HepG2 (cell line): ENCODE data around the gene KTN1. TPM values are rescaled to one million over a fixed set of nuclear protein-coding genes. Genes with fewer than 3 reads are reported as not detected.

ENCODE experiments used
- ATAC-seq: fragments of 200-7000 bp; cut with Tn5 transposase; 3 replicates; pipeline ENCODE4 v1.9.1; 2020; ENCODE audit warnings: mild to moderate bottlenecking, moderate library complexity
- BruUV-seq: library from RNA; stranded (reverse); fragments of 400-500 nt; replicated peaks from 2 replicates; lab custom pipeline; 2021; lab: Mats Ljungman, UMichigan
- CTCF ChIA-PET: fragments of 300-600 bp; formaldehyde crosslinking; extraction: SDS; loops from one replicate; lab custom pipeline; 2021; ENCODE audit warnings: low total read pairs, inconsistent platforms, low intra/inter-chr PET ratio; lab: Yijun Ruan, JAX
- POLR2A ChIA-PET: fragments of 350-600 bp; sonication (Branson Sonifier 250); formaldehyde crosslinking; loops from one replicate; lab custom pipeline; 2020; ENCODE audit warnings: antibody characterized with exemption, inconsistent platforms; lab: Yijun Ruan, JAX
- DNase-seq: peaks from one replicate; pipeline ENCODE4 v3.0.0-alpha.2; 2015; ENCODE audit warnings: low spot score
- FAIRE-seq: peaks from 3 replicates; lab custom pipeline; 2011; peaks lifted over from hg19 to GRCh38; lab: Jason Lieb, UNC
- H2AFZ ChIP-seq: one replicate; pipeline ENCODE4 v1.6.1; 2011; ENCODE audit warnings: low read length, inconsistent platforms
- H3K27ac ChIP-seq: fragments of 300-600 bp; 3 replicates; pipeline ENCODE4 v1.8.0; 2011; ENCODE audit warnings: mixed run types, mild to moderate bottlenecking, mixed read lengths, low read length, inconsistent platforms; ENCODE audit not compliant: insufficient read depth; ENCODE audit errors: extremely low read length
- H3K27me3 ChIP-seq, 2 experiments: fragments of 200-600 bp in 1 of 2; 2 replicates in 1 of 2; 3 replicates in 1 of 2; pipeline versions ENCODE4 v1.6.0 to v1.8.0; 2011; ENCODE audit warnings: low read length in 2 of 2, mild to moderate bottlenecking in 2 of 2, moderate library complexity in 2 of 2, inconsistent platforms in 1 of 2; ENCODE audit not compliant: insufficient read depth in 2 of 2, control insufficient read depth in 1 of 2
- H3K36me3 ChIP-seq, 2 experiments: fragments of 200-600 bp in 1 of 2; replicated peaks in 1 of 2; 2 replicates in 1 of 2; 3 replicates in 1 of 2; pipeline versions ENCODE4 v1.5.1 to v1.8.0; 2011; ENCODE audit warnings: low read length in 2 of 2, inconsistent platforms in 1 of 2; ENCODE audit not compliant: insufficient read depth in 2 of 2, control insufficient read depth in 1 of 2
- H3K4me1 ChIP-seq: 2 replicates; pipeline ENCODE4 v1.5.1; 2012; ENCODE audit warnings: low read length, inconsistent platforms; ENCODE audit not compliant: insufficient read depth
- H3K4me2 ChIP-seq: 2 replicates; pipeline ENCODE4 v1.6.0; 2011; ENCODE audit warnings: low read depth, low read length, inconsistent platforms
- H3K4me3 ChIP-seq, 3 experiments: fragments of 200-600 bp in 1 of 3; sonication (generic), shearing (Covaris generic) in 1 of 3; replicated peaks in 1 of 3; 2 replicates each; pipeline ENCODE4 v1.5.1; 2011 to 2016; ENCODE audit warnings: low read length in 3 of 3, inconsistent platforms in 2 of 3, low read depth in 2 of 3, mild to moderate bottlenecking in 2 of 3, control low read depth in 1 of 3, mixed read lengths in 1 of 3; ENCODE audit not compliant: insufficient read depth in 1 of 3
- H3K79me2 ChIP-seq: one replicate; pipeline ENCODE4 v1.6.1; 2011; ENCODE audit warnings: low read length, inconsistent platforms; ENCODE audit not compliant: insufficient read depth
- H3K9ac ChIP-seq: 2 replicates; pipeline ENCODE4 v1.6.0; 2011; ENCODE audit warnings: mild to moderate bottlenecking, low read depth, low read length, inconsistent platforms; ENCODE audit not compliant: insufficient read depth
- H3K9me3 ChIP-seq: 2 replicates; pipeline ENCODE4 v1.5.1; 2012; ENCODE audit warnings: mild to moderate bottlenecking, low read length
- H4K20me1 ChIP-seq: 2 replicates; pipeline ENCODE4 v1.6.0; 2011; ENCODE audit warnings: inconsistent platforms, mild to moderate bottlenecking, low read length, moderate library complexity; ENCODE audit not compliant: insufficient read depth
- EEA1 ChIP-seq: sonication (generic); formaldehyde crosslinking; IDR thresholded peaks from 2 replicates; pipeline ENCODE4 v1.5.1; 2020; ENCODE audit warnings: mild to moderate bottlenecking, missing genetic modification reagents, borderline replicate concordance
- GATAD1 ChIP-seq: IDR thresholded peaks from 2 replicates; pipeline ENCODE4 v1.6.1; 2016; ENCODE audit warnings: missing genetic modification reagents, missing compliant biosample characterization
- NFKB2 ChIP-seq: sonication (generic); formaldehyde crosslinking; IDR thresholded peaks from 2 replicates; pipeline ENCODE4 v1.4.0; 2020; ENCODE audit warnings: missing genetic modification reagents, borderline replicate concordance
- NR1H2 ChIP-seq: sonication (generic); formaldehyde crosslinking; IDR thresholded peaks from 2 replicates; pipeline ENCODE4 v1.8.1; 2022; ENCODE audit warnings: low read depth, missing genetic modification reagents, borderline replicate concordance
- ZNF30 ChIP-seq: sonication (generic); formaldehyde crosslinking; IDR thresholded peaks from 2 replicates; pipeline ENCODE4 v1.5.0; 2020; ENCODE audit warnings: mild to moderate bottlenecking, missing genetic modification reagents
- ZNF891 ChIP-seq: sonication (generic); formaldehyde crosslinking; IDR thresholded peaks from 2 replicates; pipeline ENCODE4 v1.5.0; 2020; ENCODE audit warnings: mild to moderate bottlenecking, missing genetic modification reagents
- WGBS: methylation state at CpG from one replicate; pipeline ENCODE4 v1.1.6; 2017; ENCODE audit warnings: low lambda C conversion rate; 5-methylcytosine and 5-hydroxymethylcytosine counted together
- in situ Hi-C: cut with HindIII; loops from 2 replicates; pipeline ENCODE4 v1.10.0; 2017; ENCODE audit warnings: low pct_unique_long_range_greater_than_20kb; ENCODE audit not compliant: extremely low pct_ligation_motif_present
- intact Hi-C: fragments of 100-400 bp; cut with micrococcal nuclease; formaldehyde crosslinking; loops from one replicate; pipeline ENCODE4 v1.10.0; 2022; ENCODE audit not compliant: unreplicated experiment
- polyA plus RNA-seq, 8 experiments: library from polyadenylated mRNA; depleted of rRNA in 3 of 8; stranded (reverse) in 7 of 8; unstranded in 1 of 8; fragments of >200 nt; fragmentation: Illumina TruSeq in 4 of 8; extraction: Trizol in 4 of 8; gene quantifications; 2 replicates each; pipeline versions ENCODE4 v1.2.1 to v1.2.3, GENCODE V29; 2011 to 2016; ENCODE audit warnings: low read depth in 4 of 8, missing spikeins in 1 of 8, mixed read lengths in 1 of 8; ENCODE audit not compliant: insufficient read depth in 1 of 8
- total RNA-seq, 5 experiments: library from RNA; depleted of rRNA; stranded (reverse); fragments of >200 nt; fragmentation: Illumina TruSeq; extraction: Trizol; gene quantifications; 2 replicates each; pipeline ENCODE4 v1.2.3, GENCODE V29; 2016; ENCODE audit warnings: low read depth in 1 of 5
- TF ChIP-seq, protein P1 (sequence below): sonication (generic); formaldehyde crosslinking; IDR thresholded peaks from 2 replicates; pipeline ENCODE4 v1.5.1; 2020; ENCODE audit warnings: mild to moderate bottlenecking, missing genetic modification reagents, moderate library complexity
- TF ChIP-seq, protein P2 (sequence below): sonication (generic); formaldehyde crosslinking; IDR thresholded peaks from 2 replicates; pipeline ENCODE4 v1.8.1; 2023; ENCODE audit warnings: mild to moderate bottlenecking, moderate library complexity, missing genetic modification reagents
- TF ChIP-seq, protein P3 (sequence below): fragments of 450-650 bp; IDR thresholded peaks from 2 replicates; pipeline ENCODE4 v1.6.1; 2017; ENCODE audit warnings: mild to moderate bottlenecking

KTN1 gene
- total and polyA plus RNA-seq, 2 of the 13 experiments (the other 11 are each of a cell fraction or from before 2014, with no cell fraction given) = 60.6 to 169 TPM

DNA sequence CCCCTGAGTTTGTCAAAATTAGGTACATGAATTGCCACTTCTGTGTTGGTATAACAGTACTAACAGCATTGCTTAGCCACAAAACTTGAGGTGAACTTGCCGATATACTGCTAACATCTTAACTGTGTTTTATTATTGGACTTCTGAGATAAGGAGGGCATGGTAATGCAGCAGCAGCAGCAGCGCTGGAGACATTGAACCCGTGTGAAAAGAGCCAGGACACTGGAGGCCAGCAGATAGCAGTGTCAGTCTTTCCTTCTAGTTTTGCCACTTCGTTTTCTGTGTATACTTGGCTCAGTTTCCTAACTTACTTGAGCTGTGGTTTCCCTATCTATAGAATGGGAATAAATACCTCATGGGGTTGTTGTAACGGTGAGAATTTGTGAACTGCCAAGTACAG, 82.7 kb downstream of the KTN1 start:
- no peak overlapping the region for H3K4me3 ChIP-seq
- H3K27me3 ChIP-seq = no peaks in the 10 kb centered on the region
- ChIA-PET CTCF (no interaction called here), POLR2A (no interaction called here)
- no peaks in the 10 kb centered on the region for H3K4me1 ChIP-seq
- peaks cover 4 to 27% of the 10 kb centered on the region in 2 experiments; a peak in 4 of 5 replicates for H3K36me3 ChIP-seq
- WGBS = 95% methylated on average over 5 of the region's 5 CpGs
- H3K79me2 ChIP-seq = no peaks in the 10 kb centered on the region
- in situ Hi-C loops = loop anchor here (25.0 kb wide), 1 partner anchor 225 kb away; the partner anchor contains the start of gene TBPL2
- DNase-seq (no peak), FAIRE-seq (no peak)
- no peak overlapping the region for H3K9ac ChIP-seq
- intact Hi-C loops = no loop called here
- no peak overlapping the region for H3K4me2 ChIP-seq
- no peak overlapping the region for H2AFZ ChIP-seq
- no peak overlapping the region for H3K27ac ChIP-seq
- no peaks in the 10 kb centered on the region for H3K9me3 ChIP-seq
- no TSS peak for BruUV-seq
- H4K20me1 ChIP-seq = no peaks in the 10 kb centered on the region
- TF ChIP-seq GATAD1 (CRISPR knock-in tag) (no peak), ZNF30 (CRISPR knock-in tag) (no peak), NFKB2 (CRISPR knock-in tag) (no peak), EEA1 (CRISPR knock-in tag) (no peak), ZNF891 (CRISPR knock-in tag) (no peak), NR1H2 (CRISPR knock-in tag) (no peak)
- TF ChIP-seq, all 625 proteins: peak for 0
- ATAC-seq = no peak

DNA sequence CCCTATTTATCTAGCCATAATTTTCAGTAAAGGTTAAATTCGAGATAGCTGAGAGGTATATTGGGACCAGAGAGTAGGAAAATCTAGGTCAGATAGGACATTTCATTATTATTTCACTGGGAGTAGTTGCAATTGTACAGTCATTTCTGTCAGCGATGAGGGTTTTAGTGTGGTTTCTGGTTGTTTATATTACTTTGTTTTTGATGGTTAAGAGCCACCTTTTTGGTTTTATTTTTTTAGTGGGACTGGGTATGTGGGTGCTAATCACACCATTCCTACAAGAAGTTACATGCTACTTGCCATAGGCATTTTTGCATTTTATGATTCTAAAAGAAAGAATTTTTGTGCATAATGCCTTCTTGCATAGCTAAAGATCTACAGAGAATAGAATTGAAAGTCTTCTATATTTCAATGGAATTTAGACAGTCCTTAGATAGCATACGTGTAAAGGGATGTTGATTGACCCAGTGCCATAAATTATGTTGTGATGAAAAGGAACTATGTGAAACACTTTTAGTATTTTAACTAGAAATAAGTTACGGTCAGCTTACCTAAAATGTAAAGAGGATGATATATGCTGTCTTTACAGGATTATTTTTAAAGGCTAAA, 85.2 kb downstream of the KTN1 start:
- H2AFZ ChIP-seq = no peak overlapping the region
- 95% methylated on average over 4 of the region's 4 CpGs for WGBS
- no peaks in the 10 kb centered on the region for H3K79me2 ChIP-seq
- intact Hi-C loops = no loop called here
- H4K20me1 ChIP-seq = no peaks in the 10 kb centered on the region
- peaks cover 2 to 25% of the 10 kb centered on the region in 2 experiments; a peak in 3 of 5 replicates for H3K36me3 ChIP-seq
- H3K4me1 ChIP-seq = no peaks in the 10 kb centered on the region
- FAIRE-seq (no peak), ATAC-seq (no peak), DNase-seq (no peak)
- H3K9ac ChIP-seq = no peak overlapping the region
- no peak overlapping the region for H3K4me2 ChIP-seq
- no peak overlapping the region for H3K27ac ChIP-seq
- H3K27me3 ChIP-seq = no peaks in the 10 kb centered on the region
- no peak overlapping the region for H3K4me3 ChIP-seq
- in situ Hi-C loops = loop anchor here (25.0 kb wide), 1 partner anchor 228 kb away; the partner anchor contains the start of gene TBPL2
- no TSS peak for BruUV-seq
- ChIA-PET POLR2A (no interaction called here), CTCF (no interaction called here)
- no peaks in the 10 kb centered on the region for H3K9me3 ChIP-seq
- TF ChIP-seq, protein P1, sequence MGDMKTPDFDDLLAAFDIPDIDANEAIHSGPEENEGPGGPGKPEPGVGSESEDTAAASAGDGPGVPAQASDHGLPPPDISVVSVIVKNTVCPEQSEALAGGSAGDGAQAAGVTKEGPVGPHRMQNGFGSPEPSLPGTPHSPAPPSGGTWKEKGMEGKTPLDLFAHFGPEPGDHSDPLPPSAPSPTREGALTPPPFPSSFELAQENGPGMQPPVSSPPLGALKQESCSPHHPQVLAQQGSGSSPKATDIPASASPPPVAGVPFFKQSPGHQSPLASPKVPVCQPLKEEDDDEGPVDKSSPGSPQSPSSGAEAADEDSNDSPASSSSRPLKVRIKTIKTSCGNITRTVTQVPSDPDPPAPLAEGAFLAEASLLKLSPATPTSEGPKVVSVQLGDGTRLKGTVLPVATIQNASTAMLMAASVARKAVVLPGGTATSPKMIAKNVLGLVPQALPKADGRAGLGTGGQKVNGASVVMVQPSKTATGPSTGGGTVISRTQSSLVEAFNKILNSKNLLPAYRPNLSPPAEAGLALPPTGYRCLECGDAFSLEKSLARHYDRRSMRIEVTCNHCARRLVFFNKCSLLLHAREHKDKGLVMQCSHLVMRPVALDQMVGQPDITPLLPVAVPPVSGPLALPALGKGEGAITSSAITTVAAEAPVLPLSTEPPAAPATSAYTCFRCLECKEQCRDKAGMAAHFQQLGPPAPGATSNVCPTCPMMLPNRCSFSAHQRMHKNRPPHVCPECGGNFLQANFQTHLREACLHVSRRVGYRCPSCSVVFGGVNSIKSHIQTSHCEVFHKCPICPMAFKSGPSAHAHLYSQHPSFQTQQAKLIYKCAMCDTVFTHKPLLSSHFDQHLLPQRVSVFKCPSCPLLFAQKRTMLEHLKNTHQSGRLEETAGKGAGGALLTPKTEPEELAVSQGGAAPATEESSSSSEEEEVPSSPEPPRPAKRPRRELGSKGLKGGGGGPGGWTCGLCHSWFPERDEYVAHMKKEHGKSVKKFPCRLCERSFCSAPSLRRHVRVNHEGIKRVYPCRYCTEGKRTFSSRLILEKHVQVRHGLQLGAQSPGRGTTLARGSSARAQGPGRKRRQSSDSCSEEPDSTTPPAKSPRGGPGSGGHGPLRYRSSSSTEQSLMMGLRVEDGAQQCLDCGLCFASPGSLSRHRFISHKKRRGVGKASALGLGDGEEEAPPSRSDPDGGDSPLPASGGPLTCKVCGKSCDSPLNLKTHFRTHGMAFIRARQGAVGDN = no peak
- TF ChIP-seq, protein P2, sequence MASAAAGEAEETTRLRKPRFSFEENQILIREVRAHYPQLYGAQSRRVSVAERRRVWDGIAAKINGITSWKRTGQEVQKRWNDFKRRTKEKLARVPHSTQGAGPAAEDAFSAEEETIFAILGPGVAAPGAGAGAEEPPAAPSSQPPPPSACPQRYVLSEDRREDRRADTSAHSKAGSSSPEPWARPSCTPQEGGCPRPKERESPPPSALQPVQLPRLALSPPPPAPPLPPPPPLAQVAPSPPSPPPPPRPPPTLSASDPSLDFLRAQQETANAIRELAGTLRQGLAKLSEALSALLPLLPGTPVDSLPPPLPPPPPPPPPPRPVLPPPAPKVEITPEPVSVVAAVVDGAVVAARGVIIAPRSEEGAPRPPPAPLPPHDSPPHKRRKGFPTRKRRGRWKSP (CRISPR knock-in tag) = no peak
- TF ChIP-seq, protein P3, sequence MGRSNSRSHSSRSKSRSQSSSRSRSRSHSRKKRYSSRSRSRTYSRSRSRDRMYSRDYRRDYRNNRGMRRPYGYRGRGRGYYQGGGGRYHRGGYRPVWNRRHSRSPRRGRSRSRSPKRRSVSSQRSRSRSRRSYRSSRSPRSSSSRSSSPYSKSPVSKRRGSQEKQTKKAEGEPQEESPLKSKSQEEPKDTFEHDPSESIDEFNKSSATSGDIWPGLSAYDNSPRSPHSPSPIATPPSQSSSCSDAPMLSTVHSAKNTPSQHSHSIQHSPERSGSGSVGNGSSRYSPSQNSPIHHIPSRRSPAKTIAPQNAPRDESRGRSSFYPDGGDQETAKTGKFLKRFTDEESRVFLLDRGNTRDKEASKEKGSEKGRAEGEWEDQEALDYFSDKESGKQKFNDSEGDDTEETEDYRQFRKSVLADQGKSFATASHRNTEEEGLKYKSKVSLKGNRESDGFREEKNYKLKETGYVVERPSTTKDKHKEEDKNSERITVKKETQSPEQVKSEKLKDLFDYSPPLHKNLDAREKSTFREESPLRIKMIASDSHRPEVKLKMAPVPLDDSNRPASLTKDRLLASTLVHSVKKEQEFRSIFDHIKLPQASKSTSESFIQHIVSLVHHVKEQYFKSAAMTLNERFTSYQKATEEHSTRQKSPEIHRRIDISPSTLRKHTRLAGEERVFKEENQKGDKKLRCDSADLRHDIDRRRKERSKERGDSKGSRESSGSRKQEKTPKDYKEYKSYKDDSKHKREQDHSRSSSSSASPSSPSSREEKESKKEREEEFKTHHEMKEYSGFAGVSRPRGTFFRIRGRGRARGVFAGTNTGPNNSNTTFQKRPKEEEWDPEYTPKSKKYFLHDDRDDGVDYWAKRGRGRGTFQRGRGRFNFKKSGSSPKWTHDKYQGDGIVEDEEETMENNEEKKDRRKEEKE = no peak
